Neuronal stem cell (in vitro differentiated cells): ENCODE results near the gene NUDT11. TPM values are rescaled to one million over a fixed set of nuclear protein-coding genes. Genes with fewer than 3 reads are reported as not detected.
"Not testable (repeated sequence)": the region's sequence is repeated elsewhere in the genome, so short reads cannot be mapped to it uniquely, and the experiment has no call there.

Experiments used
- DNase-seq: peaks from one replicate; pipeline ENCODE4 v3.0.0-alpha.2; 2013; ENCODE audit warnings: low spot score
- H2AFZ ChIP-seq: one replicate; pipeline ENCODE4 v1.6.1; 2013; ENCODE audit warnings: mild to moderate bottlenecking, low read length, inconsistent platforms
- H2AK5ac ChIP-seq: 2 replicates; pipeline ENCODE4 v1.6.1; 2013; ENCODE audit warnings: low read depth, mild to moderate bottlenecking, inconsistent platforms, low read length, moderate library complexity, mixed read lengths
- H2BK120ac ChIP-seq: 2 replicates; pipeline ENCODE4 v1.6.1; 2013; ENCODE audit warnings: low read depth, mild to moderate bottlenecking, inconsistent platforms, low read length, moderate library complexity, mixed read lengths
- H2BK12ac ChIP-seq: one replicate; pipeline ENCODE4 v1.6.1; 2013; ENCODE audit warnings: low read length, inconsistent platforms
- H2BK15ac ChIP-seq: 2 replicates; pipeline ENCODE4 v1.6.1; 2013; ENCODE audit warnings: mild to moderate bottlenecking, low read length, inconsistent platforms, mixed read lengths
- H2BK5ac ChIP-seq: one replicate; pipeline ENCODE4 v1.6.1; 2013; ENCODE audit warnings: inconsistent platforms, mild to moderate bottlenecking, low read length, moderate library complexity
- H3K14ac ChIP-seq: one replicate; pipeline ENCODE4 v1.6.1; 2013; ENCODE audit warnings: low read length, inconsistent platforms
- H3K18ac ChIP-seq: 2 replicates; pipeline ENCODE4 v1.6.1; 2013; ENCODE audit warnings: low read length, inconsistent platforms
- H3K23ac ChIP-seq: 2 replicates; pipeline ENCODE4 v1.6.1; 2013; ENCODE audit warnings: low read depth, mild to moderate bottlenecking, mixed read lengths, low read length, inconsistent platforms; ENCODE audit not compliant: poor library complexity
- H3K27ac ChIP-seq: replicated peaks from 3 replicates; pipeline ENCODE4 v1.5.1; 2013; ENCODE audit warnings: low read length, inconsistent platforms
- H3K27me3 ChIP-seq, 3 experiments: 2 replicates each; pipeline ENCODE4 v1.6.1; 2013; ENCODE audit warnings: low read length in 3 of 3, mild to moderate bottlenecking in 2 of 3, inconsistent platforms in 1 of 3, low read depth in 1 of 3, mixed read lengths in 1 of 3, moderate library complexity in 1 of 3; ENCODE audit not compliant: control insufficient read depth in 3 of 3, insufficient read depth in 3 of 3
- H3K36me3 ChIP-seq, 2 donors: replicated peaks in 1 of 2; 2 replicates each; pipeline ENCODE4 v1.6.1; 2013; ENCODE audit warnings: low read length in 2 of 2; ENCODE audit not compliant: control insufficient read depth in 2 of 2, insufficient read depth in 2 of 2
- H3K4ac ChIP-seq: 2 replicates; pipeline ENCODE4 v1.6.1; 2013; ENCODE audit warnings: inconsistent platforms, mild to moderate bottlenecking, low read length, moderate library complexity
- H3K4me1 ChIP-seq, 2 donors: 1 replicate in 1 of 2; 2 replicates in 1 of 2; pipeline ENCODE4 v1.6.1; 2013; ENCODE audit warnings: low read length in 2 of 2, low read depth in 1 of 2; ENCODE audit not compliant: control insufficient read depth in 2 of 2, insufficient read depth in 1 of 2
- H3K4me2 ChIP-seq: one replicate; pipeline ENCODE4 v1.6.1; 2013; ENCODE audit warnings: mild to moderate bottlenecking, low read length, inconsistent platforms; ENCODE audit not compliant: insufficient read depth, poor library complexity, severe bottlenecking
- H3K4me3 ChIP-seq, 2 donors: 2 replicates each; pipeline ENCODE4 v1.5.1; 2013; ENCODE audit warnings: low read length in 2 of 2, mild to moderate bottlenecking in 2 of 2, inconsistent platforms in 1 of 2, moderate library complexity in 1 of 2
- H3K79me1 ChIP-seq: one replicate; pipeline ENCODE4 v1.6.1; 2013; ENCODE audit warnings: low read depth, mild to moderate bottlenecking, inconsistent platforms, low read length, moderate library complexity
- H3K9ac ChIP-seq: one replicate; pipeline ENCODE4 v1.6.1; 2013; ENCODE audit warnings: mild to moderate bottlenecking, low read depth, low read length, inconsistent platforms; ENCODE audit not compliant: poor library complexity
- H3K9me3 ChIP-seq, 2 donors: replicated peaks in 1 of 2; 2 replicates each; pipeline versions ENCODE3 to v1.6.1; 2013; ENCODE audit warnings: low read length in 2 of 2, mild to moderate bottlenecking in 2 of 2, inconsistent platforms in 1 of 2, low read depth in 1 of 2, mixed read lengths in 1 of 2, moderate library complexity in 1 of 2; ENCODE audit not compliant: control insufficient read depth in 2 of 2, insufficient read depth in 1 of 2
- H4K8ac ChIP-seq: one replicate; pipeline ENCODE4 v1.6.1; 2013; ENCODE audit warnings: low read depth, mild to moderate bottlenecking, inconsistent platforms, low read length, moderate library complexity
- H4K91ac ChIP-seq: one replicate; pipeline ENCODE4 v1.6.1; 2013; ENCODE audit warnings: low read length, low read depth, mild to moderate bottlenecking, inconsistent platforms; ENCODE audit not compliant: poor library complexity
- WGBS, 2 donors: extraction: QIAGEN DNeasy Blood & Tissue Kit; methylation state at CpG; one replicate each; pipeline ENCODE4 v1.1.7; 2013; ENCODE audit warnings: missing lambda C conversion rate in 2 of 2, mixed read lengths in 1 of 2; ENCODE audit not compliant: insufficient read length in 2 of 2, insufficient replicate concordance in 1 of 2; ENCODE audit errors: extremely low coverage in 2 of 2; 5-methylcytosine and 5-hydroxymethylcytosine counted together
- polyA plus RNA-seq, 2 experiments: library from polyadenylated mRNA; stranded (reverse); fragments of 200-250 nt; gene quantifications; one replicate each; pipeline ENCODE4 v1.2.3, GENCODE V29; 2013

The NUDT11 gene
- polyA plus RNA-seq (2013, experiment 1 of 2) = 42.0 TPM
- polyA plus RNA-seq (2013, experiment 2 of 2) = 41.5 TPM

GRCh38 chrX:51496501-51497291, at the start of gene NUDT11:
Gene NUDT11 (minus strand): TSS chrX:51496592. CDS start chrX:51496444, 148 bp downstream.
- Histone ChIP-seq H3K27me3 (no peaks in the 10 kb centered on the region), H2BK15ac (no peak within 1 kb of the TSS), H3K36me3 (no peaks in the 10 kb centered on the region), H3K18ac (peak within 1 kb of the TSS; percentile 87), H2BK120ac (no peak within 1 kb of the TSS), H3K79me1 (no peaks in the 10 kb centered on the region), H3K9me3 (no peaks in the 10 kb centered on the region), H4K8ac (no peak within 1 kb of the TSS), H2BK5ac (peak within 1 kb of the TSS; percentile 53), H3K4ac (no peak within 1 kb of the TSS), H3K9ac (peak within 1 kb of the TSS; percentile 88), H3K14ac (peak within 1 kb of the TSS; percentile 71), H3K4me3 (peak within 1 kb of the TSS; percentile 55 to 96), H3K27ac (peak within 1 kb of the TSS; percentile 67), H3K4me1 (no peaks in the 10 kb centered on the region), H2BK12ac (no peak within 1 kb of the TSS), H2AK5ac (no peak within 1 kb of the TSS), H3K23ac (no peak within 1 kb of the TSS), H3K4me2 (peak within 1 kb of the TSS; percentile 69), H2AFZ (peak within 1 kb of the TSS; percentile 83), H4K91ac (peak within 1 kb of the TSS; percentile 53)
- WGBS, 2 donors = no CpG with 5 or more reads among the region's 96 CpGs
- peak; percentile 65 for DNase-seq

- Histone ChIP-seq H3K4me3 (no peak overlapping the region), H3K9me3 (no peaks in the 10 kb centered on the region), H3K4me2 (no peak overlapping the region), H3K14ac (no peak overlapping the region), H3K23ac (no peak overlapping the region), H2BK15ac (no peak overlapping the region), H2BK12ac (no peak overlapping the region), H3K36me3 (no peaks in the 10 kb centered on the region), H2AFZ (no peak overlapping the region), H2BK5ac (no peak overlapping the region), H4K91ac (no peak overlapping the region), H3K4ac (no peak overlapping the region), H4K8ac (no peak overlapping the region), H3K27ac (no peak overlapping the region), H2BK120ac (no peak overlapping the region), H3K4me1 (no peaks in the 10 kb centered on the region), H3K79me1 (no peaks in the 10 kb centered on the region), H2AK5ac (no peak overlapping the region), H3K27me3 (no peaks in the 10 kb centered on the region), H3K9ac (no peak overlapping the region), H3K18ac (no peak overlapping the region)
- no peak for DNase-seq
- WGBS, 2 donors = no CpG with 5 or more reads among the region's 2 CpGs
Observed at GRCh38 chrX:51520393-51520792, 24.0 kb upstream of the NUDT11 start.

- not testable (repeated sequence) for DNase-seq, H3K9me3 ChIP-seq
Observed at GRCh38 chrX:51519131-51519530, 22.7 kb upstream of the NUDT11 start.

GRCh38 chrX:51507551-51507950, 11.2 kb upstream of the NUDT11 start:
- DNase-seq = no peak
- Histone ChIP-seq H2BK5ac (no peak overlapping the region), H2BK12ac (no peak overlapping the region), H3K9ac (no peak overlapping the region), H3K14ac (no peak overlapping the region), H3K23ac (no peak overlapping the region), H3K79me1 (no peaks in the 10 kb centered on the region), H3K27ac (no peak overlapping the region), H3K4me3 (no peak overlapping the region), H3K36me3 (no peaks in the 10 kb centered on the region), H3K18ac (no peak overlapping the region), H2AFZ (no peak overlapping the region), H4K8ac (no peak overlapping the region), H3K4me1 (no peaks in the 10 kb centered on the region), H4K91ac (no peak overlapping the region), H3K4me2 (no peak overlapping the region), H3K9me3 (no peaks in the 10 kb centered on the region), H2BK15ac (no peak overlapping the region), H3K27me3 (peaks cover 0 to 9% (median 0%) of the 10 kb centered on the region in 3 experiments), H3K4ac (no peak overlapping the region), H2AK5ac (no peak overlapping the region), H2BK120ac (no peak overlapping the region)
- no CpG with 5 or more reads among the region's 3 CpGs for WGBS, 2 donors

More at GRCh38 chrX:51519131-51519530, 22.7 kb upstream of the NUDT11 start:
- not testable (repeated sequence) for H3K4me3 ChIP-seq, H2BK15ac ChIP-seq, H3K14ac ChIP-seq, H2BK12ac ChIP-seq, H3K79me1 ChIP-seq, H3K4me1 ChIP-seq, H2AK5ac ChIP-seq, H2BK5ac ChIP-seq, H4K91ac ChIP-seq, H3K9ac ChIP-seq, H2AFZ ChIP-seq, H3K27me3 ChIP-seq, H3K36me3 ChIP-seq, H3K4me2 ChIP-seq, H3K4ac ChIP-seq, H4K8ac ChIP-seq, H3K27ac ChIP-seq, H3K18ac ChIP-seq, H3K23ac ChIP-seq, H2BK120ac ChIP-seq
- no CpG with 5 or more reads among the region's 2 CpGs for WGBS, 2 donors
